Posterior cingulate gyrus (tissue), 11 donors: ENCODE measurements around the gene ACTN1.
"Not testable (repeated sequence)": the region's sequence is repeated elsewhere in the genome, so short reads cannot be mapped to it uniquely, and the experiment has no call there.

Experiments
- DNase-seq, 10 donors: peaks; one replicate each; pipeline versions ENCODE4 v3.0.0 to v3.0.0-alpha.2; 2020 to 2021; ENCODE audit warnings: mixed read lengths in 3 of 10
- intact Hi-C: fragments of 100-400 bp; cut with DNase I; formaldehyde crosslinking; loops from one replicate; pipeline ENCODE4 v1.15.1; 2023

ACTN1 gene

GRCh38 chr14:68849416-68849815 is 129.7 kb downstream of the ACTN1 start:
- no peak for DNase-seq
- intact Hi-C loops = no loop called here

DNA sequence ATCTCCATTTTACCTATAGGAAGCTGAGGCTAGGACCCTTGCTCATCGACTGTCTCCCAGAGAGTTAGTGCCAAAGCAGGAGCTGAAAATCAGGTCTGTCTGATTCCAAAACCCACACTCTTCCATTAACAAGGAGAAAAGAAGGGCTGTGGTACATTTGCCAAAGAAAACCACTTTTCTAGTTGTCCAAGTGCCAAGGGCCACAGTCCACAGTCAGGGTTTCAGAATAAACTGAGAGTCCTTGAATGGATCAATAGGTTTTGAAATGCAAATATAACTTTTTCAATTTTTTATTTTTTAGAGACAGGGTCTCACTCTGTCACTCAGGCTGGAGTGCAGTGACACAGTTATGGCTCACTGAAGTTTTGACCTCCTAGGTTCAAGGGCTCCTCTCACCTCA is 130.8 kb downstream of the ACTN1 start:
- no peak for DNase-seq
- intact Hi-C loops = no loop called here

GRCh38 chr14:68847640-68848039 is 131.5 kb downstream of the ACTN1 start:
- intact Hi-C loops, DNase-seq: not testable (repeated sequence)

DNA sequence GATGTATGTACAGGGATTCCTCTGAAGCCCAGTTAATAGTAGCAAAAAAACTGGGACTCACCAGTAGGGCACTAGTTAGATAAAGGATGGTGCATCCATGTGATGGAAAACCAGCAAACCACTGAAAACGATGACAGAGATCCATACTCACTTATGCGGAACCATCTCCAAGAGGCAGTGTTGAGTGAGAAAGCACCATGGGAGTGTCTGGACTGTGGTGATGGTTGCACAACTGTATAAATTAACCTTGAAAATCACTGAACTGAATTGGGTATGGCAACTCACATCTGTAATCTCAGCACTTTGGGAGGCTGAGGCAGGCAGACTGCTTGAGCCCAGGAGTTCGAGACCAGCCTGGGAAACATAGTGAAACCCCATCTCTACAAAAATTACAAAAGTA is 132.6 kb downstream of the ACTN1 start:
- intact Hi-C loops = no loop called here

GRCh38 chr14:68844210-68844545 is 134.9 kb downstream of the ACTN1 start:
- DNase-seq = no peak
- intact Hi-C loops = loop anchor here (5.0 kb wide), 1 partner anchor 912 kb away; no protein-coding TSS in a partner anchor

More for the DNA sequence above, 132.6 kb downstream of the ACTN1 start:
- no peak for DNase-seq

DNA sequence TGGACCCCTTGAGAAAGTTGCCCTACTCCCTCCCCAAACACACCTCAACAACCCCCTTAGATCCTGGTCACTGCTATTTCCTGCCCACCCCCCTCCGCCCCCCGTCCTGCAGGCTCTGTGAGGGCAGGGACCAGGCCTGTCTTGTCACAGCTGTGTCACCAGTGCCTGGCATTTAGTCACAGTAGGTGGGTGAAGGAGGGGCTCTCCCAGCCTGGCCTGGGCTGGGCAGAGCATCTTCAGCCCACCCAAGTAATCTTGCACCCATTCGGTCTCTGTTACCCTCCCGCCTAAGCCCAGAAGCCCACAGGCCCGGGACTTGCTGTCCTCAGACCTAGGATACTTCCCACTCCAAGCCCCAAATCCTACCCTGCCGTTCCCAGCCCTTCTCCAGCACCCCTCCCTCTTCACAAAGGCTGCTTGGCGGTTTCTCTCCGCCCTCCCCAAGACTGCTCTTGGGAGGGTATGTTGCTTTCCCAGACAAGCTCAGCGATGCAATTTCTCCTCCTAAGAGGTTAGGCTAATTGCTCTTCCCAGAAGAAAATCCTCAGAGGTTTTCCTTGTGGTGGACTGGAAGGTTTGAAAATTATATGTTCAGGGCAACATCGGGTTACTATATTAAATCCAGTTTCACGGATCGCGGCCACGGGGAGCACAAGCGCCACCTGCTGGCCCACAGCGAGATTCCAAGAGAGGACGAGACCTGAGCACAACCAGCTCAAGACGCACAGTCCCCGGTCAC is 135.5 kb downstream of the ACTN1 start:
- intact Hi-C loops = loop anchor here (5.0 kb wide), 1 partner anchor 911 kb away; no protein-coding TSS in a partner anchor
- DNase-seq = peak; percentile 59 to 96 (median 79)

- intact Hi-C loops = loop anchor here (5.0 kb wide), 1 partner anchor 910 kb away; no protein-coding TSS in a partner anchor
- DNase-seq = no peak
Measured at GRCh38 chr14:68842298-68842697, 136.8 kb downstream of the ACTN1 start.

GRCh38 chr14:68841016-68841809 is 137.9 kb downstream of the ACTN1 start:
- intact Hi-C loops = loop anchor here (5.0 kb wide), 1 partner anchor 909 kb away; no protein-coding TSS in a partner anchor
- no peak for DNase-seq

- intact Hi-C loops = loop anchor here (5.0 kb wide), 1 partner anchor 908 kb away; no protein-coding TSS in a partner anchor
- DNase-seq = no peak
Measured at GRCh38 chr14:68840454-68840853, 138.6 kb downstream of the ACTN1 start.

GRCh38 chr14:68836082-68836481 is 143.0 kb downstream of the ACTN1 start:
- intact Hi-C loops = no loop called here
- no peak for DNase-seq

GRCh38 chr14:68834816-68835215 is 144.3 kb downstream of the ACTN1 start:
- intact Hi-C loops = no loop called here
- no peak for DNase-seq

- no peak for DNase-seq
- intact Hi-C loops = no loop called here
Measured at GRCh38 chr14:68828698-68829097, 150.4 kb downstream of the ACTN1 start.

GRCh38 chr14:68825729-68826128 is 153.4 kb downstream of the ACTN1 start:
- no peak for DNase-seq
- intact Hi-C loops = no loop called here

- peak in 9 of 10 donors; percentile 60 to 95 (median 75) for DNase-seq
- intact Hi-C loops = no loop called here
Measured at GRCh38 chr14:68824517-68825347, 154.4 kb downstream of the ACTN1 start.

GRCh38 chr14:68824207-68824516 is 154.9 kb downstream of the ACTN1 start:
- intact Hi-C loops = no loop called here
- DNase-seq = no peak
